Stimulated activated CD8-positive, alpha-beta memory T cell treated with anti-CD3 and anti-CD28 coated beads, Interleukin-4, amount 100 ng/mL, for 24 hours (primary cell): ENCODE results near the gene TMEM131L.
"Not testable (repeated sequence)": the region's sequence is repeated elsewhere in the genome, so short reads cannot be mapped to it uniquely, and the experiment has no call there.

Experiments used
- DNase-seq: peaks from one replicate; pipeline ENCODE4 v3.0.0-alpha.2; 2020; ENCODE audit warnings: low read depth

Gene TMEM131L

DNA sequence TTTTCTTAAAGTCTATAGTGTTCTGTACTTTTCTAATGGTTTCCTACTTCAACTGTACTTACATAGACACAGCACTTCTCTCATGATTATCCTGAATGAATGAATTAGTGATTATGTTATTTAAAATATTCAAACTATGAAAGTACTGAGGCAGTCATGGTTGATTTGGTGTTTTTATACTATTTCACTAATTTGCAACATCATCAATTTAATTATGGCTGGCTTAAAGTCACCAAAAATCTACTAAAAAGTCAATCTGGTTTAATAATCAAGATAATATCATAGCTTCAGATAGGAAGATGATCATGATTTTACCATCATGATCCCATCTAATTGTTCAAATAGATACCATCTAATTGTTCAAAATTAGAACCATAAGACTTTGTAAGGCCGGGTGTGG lies 16.8 kb upstream of the TMEM131L start:
- no peak for DNase-seq

DNA sequence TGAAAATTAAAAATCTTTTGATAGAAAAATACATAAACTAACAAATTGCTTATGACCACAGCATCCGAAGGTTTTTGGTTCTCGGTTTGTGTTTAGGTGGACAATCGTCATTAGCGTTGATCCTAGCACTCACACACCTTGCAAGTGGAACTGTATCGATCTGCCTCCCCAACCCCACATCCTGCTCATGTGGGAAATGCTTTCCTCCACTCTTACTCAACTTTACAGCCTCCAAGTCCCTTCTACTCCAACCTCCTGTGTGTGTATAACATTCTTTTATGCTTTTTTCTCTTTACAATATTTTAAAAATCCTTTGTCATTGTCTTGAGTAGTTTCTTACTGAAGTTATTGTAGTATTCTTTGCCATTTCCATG lies 15.6 kb upstream of the TMEM131L start:
- no peak for DNase-seq

DNA sequence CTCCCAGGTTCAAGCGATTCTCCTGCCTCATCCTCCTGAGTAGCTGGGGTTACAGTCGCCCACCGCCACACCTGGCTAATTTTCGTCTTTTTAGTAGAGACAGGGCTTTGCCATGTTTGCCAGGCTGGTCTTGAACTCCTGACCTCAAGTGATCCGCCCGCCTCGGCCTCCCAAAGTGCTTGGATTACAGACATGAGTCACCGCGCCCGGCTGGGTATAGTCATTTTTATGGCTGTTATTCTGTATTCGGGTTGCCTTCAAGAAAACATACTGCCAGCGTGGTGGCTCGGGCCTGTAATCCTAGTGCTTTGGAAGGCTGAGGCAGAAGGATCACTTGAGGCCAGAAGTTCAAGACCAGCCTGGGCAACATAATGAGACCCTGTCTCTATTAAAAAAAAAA lies 15.0 kb upstream of the TMEM131L start:
- DNase-seq: not testable (repeated sequence)

DNA sequence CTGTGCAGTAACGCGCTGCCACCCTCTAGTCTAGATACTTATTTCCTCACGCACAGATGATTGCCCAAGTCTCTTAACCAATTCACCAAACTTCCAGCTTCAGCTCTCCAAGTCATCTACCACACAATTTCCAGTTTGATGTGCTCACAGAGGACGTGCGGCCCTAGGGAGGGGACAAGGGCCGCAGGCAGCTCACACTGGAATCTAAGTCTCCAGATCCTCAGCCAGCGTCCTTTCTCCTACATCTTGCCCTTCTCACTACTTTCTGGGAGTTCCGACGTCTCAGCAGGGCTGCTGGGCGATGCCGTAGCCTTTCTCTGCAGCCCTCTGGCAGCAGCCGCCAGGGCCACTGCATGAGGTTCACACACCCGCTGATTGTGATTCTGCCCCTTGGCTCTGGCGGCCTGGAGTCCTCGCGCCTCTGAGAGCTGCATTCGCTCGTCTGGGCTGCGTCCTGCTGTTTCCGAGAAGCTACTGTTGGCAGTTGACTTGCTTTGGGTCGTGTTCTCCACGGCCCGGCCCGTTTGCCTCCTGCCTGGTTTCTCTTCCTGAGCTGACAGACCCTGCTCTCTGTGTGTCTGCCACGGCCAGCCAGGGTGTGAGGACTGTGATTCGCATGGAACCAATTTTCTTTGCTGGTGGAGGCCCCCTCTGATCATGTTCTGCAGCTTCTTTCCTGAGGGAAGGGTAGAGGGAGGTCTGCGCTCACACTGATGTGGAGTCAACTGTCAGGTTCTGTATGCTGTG lies 14.1 kb upstream of the TMEM131L start:
- DNase-seq: no peak

DNA sequence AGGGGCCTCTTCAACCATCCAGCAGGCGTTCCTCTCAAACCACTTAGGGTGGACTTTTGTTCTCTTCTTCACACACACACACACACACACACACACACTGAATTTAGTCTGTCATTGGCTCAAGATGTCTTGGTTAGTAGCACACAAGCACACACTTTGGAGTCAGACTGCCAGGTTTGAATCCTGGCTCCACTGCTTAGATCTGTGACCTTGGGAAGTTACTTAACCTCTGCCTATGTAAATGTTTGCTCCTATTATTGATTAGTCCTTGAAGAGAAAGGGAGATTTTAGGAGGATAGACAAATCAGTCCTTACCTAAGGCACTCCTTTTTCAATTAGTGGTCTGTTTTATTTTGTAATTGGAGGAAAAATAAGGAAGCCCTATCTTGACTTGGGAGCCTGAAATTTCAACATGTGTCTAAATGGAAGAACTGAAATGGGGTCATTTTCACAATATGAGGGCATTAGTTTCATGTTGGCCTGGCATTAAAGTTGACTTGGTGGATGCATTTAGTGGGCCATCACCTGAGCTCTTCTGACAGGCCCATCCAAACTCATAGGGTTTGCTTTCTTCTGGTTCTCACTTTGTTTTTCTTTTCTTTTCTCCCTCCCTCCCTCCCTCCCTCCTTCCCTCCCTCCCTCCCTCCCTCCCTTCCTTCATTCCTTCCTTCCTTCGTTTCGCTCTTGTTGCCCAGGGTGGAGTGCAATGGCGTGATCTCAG lies 13.3 kb upstream of the TMEM131L start:
- no peak for DNase-seq

DNA sequence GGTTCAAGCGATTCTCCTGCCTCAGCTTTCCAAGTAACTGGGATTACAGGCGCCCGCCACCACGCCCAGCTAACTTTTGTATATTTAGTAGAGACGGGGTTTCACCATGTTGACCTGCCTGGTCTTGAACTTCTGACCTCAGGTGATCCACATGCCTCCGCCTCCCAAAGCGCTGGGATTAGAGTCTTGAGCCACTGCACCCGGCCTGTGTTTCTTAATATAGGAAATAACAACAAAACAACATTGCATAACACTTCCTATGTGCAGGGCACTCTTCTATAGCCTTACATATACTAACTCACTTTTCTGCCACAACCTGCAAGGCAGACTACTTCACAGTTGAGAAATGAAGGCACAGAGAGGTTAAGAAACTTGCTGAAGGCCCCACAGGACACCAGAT lies 12.8 kb upstream of the TMEM131L start:
- DNase-seq: no peak

DNA sequence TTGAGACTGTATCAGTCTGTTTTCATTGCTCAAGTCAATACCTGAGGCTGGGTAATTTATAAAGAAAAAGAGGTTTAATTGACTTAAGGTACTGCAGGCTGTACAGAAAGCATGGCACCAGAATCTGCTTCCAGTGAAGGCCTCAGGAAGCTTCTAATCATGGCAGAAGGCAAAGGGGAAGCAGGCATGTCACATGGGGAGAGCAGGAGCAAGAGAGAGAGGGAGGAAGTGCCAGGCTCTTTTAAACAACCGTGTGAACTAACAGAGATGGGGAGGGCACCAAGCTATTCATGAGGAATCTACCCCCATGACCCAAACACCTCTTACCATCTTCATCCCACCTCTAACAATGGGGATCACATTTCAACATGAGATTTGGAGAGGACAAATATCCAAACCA lies 7.2 kb upstream of the TMEM131L start:
- no peak for DNase-seq

DNA sequence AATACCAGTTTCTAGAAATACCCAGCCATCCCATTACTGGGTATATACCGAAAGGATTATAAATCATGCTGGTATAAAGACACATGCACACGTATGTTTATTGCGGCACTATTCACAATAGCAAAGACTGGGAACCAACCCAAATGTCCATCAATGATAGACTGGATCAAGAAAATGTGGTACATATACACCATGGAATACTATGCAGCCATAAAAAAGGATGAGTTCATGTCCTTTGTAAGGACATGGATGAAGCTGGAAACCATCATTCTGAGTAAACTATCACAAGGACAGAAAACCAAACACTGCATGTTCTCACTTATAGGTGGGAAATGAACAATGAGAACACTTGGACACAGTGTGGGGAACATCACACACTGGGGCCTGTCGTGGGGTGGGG lies 4.6 kb upstream of the TMEM131L start:
- DNase-seq: not testable (repeated sequence)

DNA sequence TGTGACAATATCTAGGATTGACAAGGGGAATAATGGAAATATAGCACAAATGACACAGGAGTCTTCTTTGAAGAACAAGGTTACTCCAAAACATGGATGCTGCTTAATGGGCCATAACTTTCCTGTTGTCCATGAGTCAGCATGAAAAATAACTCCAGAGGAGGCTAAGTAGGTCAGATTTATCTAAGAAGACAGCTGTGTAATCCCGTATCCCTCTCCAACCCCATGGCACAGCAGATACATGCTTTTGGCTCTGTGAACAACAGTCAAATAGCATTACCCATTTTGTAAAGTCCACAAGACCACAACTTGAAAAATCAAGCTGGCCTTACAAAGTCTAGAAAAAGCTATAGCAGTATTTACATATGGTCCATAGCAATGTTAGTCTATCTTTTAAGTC lies 2.1 kb upstream of the TMEM131L start:
- DNase-seq: no peak

DNA sequence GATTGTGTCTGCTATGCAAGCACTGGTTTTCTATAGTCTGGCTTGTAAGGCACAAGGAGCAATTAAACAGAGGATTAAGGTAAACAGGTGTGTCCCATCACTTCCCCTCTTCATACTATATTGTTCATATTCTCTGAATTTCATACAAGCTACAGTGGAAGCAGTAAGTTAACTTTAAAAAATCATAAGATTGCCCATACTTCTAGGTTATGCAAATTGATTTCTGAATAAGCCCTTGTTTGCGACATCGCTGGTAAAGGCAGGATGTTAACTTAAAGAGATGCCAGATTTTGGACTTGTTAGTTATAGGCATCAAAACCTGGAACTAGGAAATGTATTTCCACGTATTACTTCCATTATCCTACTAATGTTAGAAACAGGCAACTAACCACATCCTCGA lies 1.0 kb upstream of the TMEM131L start:
- no peak for DNase-seq

DNA sequence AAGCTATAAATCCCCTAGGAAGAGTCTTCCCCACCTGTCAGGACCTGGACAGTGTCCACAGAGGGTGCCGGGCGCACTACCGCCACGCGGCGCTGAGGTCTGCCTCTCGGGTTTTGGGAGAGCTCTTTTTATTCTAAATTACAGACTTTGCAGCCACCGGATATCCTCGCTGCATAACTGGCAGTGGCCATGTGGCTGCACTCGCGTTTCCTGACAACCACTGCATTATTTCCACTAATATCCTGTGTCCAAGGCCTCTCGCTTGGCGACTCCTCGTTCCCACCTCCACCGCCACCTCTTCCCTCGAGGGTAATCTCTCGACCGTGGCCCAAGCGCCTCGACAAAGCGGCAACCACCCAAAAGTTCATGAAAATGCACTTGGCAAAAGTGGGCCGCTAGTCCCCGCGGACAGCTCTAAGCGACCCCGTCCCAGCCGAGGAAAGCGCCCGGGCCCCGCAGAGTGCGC lies 512 bp upstream of the TMEM131L start:
- DNase-seq: no peak

DNA sequence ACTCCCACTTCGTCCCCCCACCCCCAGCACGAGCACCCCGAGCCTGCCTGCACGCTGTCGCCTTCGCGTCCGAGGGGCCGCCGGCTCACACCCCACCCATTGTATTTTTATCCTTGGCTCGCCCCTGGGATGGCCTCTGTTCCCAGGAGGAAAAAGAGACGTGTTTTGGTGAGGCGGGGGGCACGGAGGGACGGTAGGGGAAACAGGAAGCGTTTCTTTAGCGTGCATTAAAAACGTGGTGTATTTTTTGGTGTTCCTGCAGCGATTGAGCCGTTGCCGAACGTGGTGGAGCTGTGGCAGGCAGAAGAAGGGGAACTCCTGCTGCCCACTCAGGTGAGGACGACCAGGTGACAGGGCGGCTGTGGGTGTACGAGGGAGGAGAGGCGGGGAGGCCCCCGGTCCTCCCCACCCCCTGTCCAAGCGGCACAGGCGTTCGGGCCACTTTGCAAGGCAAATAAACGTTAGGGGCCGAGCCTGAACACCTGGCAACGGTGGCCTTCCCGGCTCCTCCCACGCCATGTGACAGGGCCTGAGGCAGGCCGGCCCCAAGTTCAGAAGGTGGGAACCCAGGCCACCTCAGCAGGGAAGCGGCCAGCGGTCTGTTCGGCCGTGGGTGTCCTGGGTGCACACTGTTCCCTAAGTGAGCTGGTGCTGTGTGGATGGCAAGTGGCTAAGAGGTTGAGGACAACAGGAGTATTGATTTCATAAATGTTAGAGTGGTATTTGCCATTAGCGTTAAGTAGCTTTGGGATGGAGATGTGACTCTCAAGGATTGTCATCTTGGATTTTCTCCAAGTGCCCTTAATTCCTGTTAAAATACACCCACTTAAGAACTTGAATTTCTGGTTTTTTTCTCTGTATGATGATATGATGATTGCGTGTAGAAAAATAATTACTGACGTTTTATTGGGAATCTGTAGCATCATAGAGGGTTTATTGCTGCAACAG lies 1.1 kb downstream of the TMEM131L start:
- peak; percentile 25 for DNase-seq

DNA sequence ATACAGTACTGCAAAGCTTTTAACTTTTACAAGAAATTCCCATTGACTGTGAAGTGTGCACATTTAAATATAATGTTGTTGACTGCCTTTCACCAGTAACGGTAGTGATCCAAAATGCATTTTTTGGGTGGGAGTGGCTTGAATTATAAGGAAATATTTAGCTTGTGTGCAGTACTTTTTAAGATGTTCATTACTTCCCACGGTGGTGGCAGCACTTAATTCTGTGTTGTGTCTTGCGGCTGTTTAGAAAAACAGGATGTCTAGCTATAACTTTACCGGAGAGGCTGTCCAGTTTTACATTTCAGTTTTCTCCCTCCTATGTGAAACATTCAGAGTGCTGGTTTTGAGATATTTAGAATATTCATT lies 1.7 kb downstream of the TMEM131L start:
- DNase-seq: no peak

DNA sequence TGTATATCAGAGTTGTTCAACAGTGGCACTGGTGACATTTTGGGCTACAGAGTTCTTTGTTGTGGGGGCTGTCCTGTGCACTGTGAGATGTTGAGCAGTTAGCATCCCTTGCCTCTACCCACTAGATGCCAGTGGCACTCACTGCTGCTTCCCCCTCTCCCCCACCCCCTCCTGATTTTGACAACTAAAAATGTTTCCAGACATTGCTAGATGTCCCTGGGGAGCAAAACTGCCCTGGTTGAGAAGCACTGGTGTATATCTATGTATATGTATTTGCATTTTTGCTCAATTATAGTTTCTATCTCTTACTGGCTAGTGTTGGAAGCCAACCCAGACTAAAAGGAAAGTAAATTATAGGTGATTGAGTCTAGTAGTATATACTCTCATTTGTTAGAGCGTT lies 2.4 kb downstream of the TMEM131L start:
- no peak for DNase-seq

DNA sequence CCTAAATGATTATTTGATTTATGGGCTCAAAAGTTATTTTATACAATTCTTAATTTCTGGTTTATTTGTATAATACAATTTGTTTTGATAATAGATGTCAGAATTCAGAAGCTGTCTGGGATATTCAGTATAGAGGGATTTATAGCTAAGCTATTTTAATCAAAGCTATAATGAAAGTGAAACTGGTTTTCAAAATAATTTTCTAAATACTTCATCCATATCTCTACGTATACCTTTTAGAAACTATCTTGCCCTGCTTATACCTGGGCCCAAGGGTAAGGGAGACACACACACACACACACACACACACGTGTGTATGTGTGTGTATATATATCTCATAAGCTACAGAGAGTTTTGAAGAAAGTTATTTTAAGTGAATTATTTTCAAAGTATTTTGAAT lies 2.9 kb downstream of the TMEM131L start:
- no peak for DNase-seq

DNA sequence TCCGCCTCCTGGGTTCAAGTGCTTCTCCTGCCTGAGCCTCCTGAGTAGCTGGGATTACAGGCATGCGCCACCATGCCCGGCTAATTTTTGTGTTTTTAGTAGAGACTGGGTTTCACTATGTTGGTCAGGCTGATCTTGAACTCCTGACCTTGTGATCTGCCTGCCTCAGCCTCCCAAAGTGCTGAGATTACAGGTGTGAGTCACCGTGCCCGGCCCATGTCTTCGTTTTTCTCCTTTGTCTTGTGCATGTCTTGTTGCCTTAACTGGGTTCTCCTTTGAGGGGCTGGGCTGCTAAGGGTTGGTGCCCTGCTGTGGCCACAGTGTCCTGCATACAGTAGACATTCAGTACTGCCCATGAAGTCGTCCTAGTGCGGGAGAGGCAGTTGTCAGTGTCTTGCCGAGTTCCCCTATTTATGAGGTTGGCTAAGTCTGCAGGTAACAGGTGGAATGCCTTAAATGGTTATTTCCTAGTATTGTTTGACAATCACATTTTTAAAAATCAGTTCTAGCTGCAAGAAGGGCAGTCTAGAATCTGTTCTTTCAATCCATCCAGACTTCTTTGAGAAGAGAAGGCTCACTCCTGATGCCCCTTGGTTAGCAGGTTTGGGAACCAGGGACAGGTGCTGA lies 5.0 kb downstream of the TMEM131L start:
- DNase-seq: not testable (repeated sequence)

DNA sequence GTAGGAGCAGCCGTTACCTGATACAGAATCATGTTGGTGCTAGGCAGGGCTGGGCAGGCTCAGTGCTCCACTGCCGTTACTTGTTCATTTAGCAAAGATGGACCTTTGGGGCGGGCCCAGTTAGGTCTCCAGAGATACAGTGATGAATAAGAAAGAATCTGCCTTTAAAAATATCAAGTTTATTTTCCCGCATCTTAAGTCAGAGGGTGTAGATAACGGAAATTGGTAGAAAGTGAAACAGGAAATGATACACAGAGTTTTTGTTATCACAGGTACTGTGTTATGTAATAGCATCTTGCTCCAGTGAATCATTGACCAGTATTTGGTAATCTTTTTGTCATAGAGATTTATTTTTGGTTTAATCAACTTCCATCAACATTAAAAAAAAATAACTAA lies 5.5 kb downstream of the TMEM131L start:
- DNase-seq: no peak

DNA sequence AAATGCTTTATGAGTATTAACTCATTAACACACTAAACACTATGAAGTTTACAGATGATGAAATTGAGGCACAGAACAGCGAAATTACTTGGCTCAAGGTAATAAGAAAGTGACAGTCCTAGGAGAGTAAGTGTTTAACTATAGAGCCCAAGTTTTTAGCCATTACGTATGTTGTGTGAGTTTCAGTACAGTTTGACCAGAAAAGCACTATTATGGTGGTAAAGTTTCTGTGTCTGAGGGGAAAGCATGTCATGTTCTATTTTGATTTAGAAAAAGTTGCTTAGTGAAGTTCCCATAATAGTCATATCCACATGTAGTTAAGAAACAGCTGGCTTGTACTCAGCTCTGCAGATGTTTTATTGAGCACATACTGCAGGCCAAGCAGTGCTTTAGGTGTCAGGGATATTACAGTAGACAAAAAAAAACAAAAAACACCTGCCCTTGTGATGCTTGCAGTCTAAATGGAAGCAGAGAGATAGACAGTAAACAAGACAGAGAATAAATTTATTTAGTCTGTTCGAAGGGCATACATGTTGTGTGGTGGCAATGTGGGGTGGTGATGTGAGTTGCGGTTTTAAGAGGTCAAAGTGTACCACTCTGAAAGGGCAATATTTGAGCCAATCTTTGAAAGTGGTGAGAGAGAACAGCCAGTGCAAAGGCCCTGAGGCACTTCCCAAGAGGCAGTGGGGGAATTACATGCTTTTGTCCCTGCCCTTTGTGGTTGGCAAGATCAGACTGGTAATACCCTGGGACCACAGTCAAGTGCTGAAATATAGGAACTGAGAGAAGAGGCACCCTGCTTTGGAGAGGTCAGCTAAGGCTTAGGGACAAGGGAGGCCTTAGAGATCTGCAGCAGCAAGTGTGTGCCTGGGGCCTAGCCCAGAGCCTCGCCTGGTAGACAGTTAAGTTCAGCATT lies 6.2 kb downstream of the TMEM131L start:
- no peak for DNase-seq

DNA sequence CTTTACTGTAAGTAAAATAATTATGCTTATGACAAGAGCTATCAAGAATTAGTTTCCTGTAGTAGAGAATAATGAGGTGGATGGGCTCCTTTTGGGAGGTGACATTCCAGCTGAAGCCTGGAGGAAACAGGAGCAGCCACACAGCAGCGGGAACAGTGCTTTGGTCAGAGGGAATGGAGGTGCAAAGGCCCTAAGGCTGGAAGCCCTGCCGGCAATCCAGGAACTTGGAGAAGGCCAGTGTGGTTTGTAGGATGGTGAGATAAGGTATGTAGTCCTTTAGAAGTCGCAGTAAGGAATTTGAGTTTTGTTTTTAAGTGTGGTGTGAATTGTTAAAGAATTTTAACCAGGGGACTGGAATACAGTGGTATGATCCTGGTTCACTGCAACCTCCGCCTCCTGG lies 8.1 kb downstream of the TMEM131L start:
- no peak for DNase-seq

DNA sequence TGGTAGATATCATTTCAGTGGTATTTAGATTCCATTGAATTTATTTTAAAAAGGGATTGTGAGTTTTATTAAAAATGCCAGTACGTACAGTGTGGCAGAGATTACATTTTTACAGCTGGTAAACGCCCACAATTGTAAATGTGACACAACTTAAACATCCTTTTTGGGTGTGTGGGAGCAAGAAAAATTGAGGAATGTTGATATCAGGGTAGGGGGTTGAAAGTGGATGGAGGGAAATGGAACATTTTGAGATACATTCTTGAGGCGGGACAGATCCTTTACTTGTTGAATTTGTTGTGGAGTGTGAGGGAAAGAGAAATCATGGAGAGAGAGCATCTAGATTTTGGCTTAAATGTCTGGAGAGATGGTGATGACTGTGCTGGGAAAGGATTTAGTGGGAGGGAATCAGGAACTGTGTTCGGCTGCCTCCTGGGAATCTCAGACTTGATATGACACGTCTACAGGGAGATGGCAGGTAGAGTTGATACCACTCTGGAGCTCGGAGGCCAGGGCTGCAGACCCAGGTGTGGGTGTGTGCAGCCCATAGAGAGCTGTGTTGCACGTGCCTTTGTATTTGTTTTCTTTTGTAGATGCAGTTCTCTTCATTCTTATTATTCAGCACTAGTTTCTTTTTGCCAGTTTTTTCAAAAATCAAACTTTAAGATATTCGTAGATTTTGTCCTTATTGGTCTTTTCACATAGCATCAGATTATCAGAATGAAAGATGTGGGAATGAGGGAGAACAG lies 10.8 kb downstream of the TMEM131L start:
- DNase-seq: no peak
